ENCODE results near the gene HOXB4.

DNA sequence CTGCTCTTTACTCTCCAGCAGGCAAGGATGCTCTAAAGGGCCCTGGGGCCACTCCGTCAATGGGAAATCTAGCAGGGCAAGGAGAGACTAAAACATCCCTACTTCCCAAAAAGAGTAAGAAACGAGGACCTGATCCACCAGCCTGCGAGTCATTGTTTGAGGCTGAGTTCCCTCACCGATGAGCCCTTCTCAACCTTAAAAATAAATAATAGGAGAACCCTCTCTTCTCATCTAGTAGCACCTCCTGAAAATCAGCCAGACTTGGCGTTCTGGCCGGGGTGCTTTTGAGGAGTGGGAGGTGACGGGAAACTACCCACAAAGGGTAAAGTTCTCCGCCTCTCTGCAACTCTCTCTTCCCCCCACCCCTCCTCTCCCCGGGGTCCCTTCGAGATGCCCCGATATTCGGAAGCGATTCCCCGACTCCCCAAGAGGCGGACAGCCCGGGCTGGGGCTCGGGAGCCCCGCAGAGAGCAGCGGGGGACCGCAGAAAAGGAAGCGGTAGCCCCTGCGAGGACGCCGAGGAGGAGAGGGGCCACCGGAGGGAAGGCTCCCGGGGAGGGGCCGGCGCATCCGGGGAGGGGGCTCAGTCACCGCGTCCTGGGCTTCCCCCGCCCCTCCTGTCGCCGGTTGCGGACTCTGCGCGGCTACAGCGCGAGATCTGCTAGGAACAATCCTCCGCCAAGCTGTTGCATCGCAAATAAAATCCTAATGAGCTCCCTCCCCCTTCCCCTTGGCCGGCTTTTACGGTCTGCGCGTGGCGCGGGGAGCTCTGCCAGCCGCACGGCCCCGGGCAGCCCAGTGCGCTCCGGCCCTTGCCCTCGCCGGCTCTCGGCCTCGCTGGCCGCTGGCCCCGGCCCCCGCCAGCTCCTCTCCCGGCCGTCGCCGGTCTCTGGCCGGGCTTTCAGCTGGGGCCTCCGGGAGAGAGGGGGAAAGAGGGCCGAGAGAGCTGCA lies 46.7 kb upstream of the HOXB4 start:
- TF ChIP-seq CTCF (IDR thresholded peaks at IDR 0.05) (no peak), POLR2A (IDR thresholded peaks at IDR 0.05) (no peak)
